Measurements from ENCODE around the gene INSR.
"Not testable (repeated sequence)": the region's sequence is repeated elsewhere in the genome, so short reads cannot be mapped to it uniquely, and the experiment has no call there.

INSR gene

DNA sequence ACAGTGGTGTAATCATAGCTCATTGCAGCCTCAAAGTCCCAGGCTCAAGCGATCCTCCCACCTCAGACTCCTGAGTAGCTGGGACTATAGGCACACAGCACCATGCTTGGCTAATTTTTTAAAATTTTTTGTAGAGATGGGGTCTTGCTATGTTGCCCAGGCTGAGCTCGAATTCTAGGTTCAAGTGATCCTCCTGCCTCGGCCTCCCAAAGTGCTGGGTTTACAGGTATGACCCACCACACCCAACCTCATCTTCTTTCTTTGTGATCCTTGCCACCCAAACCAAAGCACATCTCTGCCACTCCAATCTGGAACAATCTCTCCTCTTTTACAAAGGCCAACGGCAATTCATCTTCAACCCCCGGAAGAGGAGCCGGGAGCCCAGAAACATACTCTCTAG lies 38.6 kb downstream of the INSR start:
- DNase-seq: no peak

DNA sequence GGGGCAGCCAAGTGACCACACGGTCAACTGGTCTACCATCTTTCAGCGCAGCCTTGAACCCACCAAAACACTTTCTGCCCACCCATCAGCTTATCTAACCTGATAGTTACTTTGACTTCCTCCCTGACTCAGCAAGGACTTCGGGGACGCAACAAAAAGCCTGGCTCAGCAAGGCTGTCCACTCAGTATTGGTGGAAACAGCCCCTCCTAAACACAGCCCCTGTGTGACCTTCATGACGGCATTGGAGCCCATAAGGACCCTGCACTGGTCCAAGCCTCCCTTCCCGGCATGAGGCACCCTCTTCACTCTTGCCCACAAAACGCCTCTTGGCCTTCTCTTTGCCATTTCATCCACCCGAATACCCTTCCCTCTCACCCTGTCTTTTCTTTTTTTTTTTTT lies 39.1 kb downstream of the INSR start:
- DNase-seq: no peak

DNA sequence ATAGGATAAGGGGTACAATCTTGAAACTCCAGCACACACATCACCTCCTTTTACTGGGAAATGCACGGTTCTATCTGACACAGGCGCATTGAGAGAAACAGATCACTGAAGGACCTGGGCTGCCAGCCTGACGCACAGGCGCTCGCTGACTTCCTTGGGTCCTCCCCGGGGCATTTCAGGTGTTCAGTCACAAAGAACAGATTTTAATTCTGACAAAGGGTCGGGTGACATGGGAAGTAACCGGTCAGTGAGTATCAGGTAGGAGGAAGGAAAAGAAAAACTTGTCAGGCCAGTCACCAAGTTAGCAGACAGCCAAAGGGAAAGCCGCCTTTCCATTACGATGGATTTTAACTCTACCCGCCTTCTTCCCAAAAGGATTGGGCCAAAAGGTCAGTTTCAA lies 39.6 kb downstream of the INSR start:
- no peak for DNase-seq

DNA sequence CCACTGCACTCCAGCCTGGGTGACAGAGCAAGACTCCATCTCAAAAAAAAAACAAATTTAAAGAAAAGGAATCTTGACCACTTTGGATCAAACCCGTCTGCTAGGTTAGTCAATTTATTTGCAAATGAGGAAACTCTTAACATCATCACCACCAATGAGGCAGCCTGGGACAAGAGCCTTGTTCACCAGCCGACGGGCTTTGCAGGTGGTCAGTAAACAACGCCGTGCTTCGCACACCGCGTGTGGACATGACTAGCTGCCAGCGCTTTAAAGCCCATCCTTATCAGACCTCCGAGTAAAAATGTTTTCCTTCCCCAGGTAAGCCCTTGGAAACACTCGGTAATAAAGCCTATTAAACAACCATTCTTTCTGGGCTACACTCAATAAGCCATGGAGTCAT lies 41.9 kb downstream of the INSR start:
- DNase-seq: no peak

DNA sequence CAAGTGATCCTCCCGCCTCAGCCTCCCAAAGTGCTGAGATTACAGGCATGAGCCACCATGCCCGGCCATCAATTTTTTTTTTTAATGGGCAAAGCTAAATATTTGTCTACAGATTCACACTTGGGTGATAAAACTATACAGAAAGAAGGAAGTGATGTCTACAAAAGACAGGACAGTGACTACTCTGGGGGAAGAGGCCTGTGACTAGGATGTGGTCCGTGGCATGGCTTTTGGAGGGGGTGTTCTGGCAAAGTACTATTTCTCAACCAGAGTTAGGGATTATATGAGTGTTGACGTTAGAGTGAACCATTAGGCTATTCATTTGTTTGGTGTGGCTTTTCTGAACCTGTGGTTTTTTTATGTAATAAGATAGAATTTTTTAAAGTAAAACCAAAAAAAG lies 42.7 kb downstream of the INSR start:
- DNase-seq: no peak

DNA sequence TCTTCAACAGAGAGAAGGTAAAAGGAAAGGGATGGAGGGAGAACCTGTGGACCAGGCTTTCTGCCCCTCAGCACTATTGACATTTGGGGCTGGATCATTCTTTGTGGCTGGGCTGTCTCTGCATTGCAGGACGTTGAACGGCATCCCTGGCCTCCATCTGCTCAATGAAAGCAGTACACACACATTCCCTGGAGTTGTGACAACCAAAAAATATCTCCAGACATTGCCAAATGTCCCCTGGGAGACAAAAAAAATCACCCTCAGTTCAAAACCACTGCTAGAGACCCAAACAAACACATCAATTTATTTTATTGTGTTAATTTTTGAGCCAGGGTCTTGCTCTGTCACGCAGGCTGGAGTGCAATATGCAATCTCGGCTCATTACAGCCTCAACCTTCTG lies 43.3 kb downstream of the INSR start:
- DNase-seq: no peak

DNA sequence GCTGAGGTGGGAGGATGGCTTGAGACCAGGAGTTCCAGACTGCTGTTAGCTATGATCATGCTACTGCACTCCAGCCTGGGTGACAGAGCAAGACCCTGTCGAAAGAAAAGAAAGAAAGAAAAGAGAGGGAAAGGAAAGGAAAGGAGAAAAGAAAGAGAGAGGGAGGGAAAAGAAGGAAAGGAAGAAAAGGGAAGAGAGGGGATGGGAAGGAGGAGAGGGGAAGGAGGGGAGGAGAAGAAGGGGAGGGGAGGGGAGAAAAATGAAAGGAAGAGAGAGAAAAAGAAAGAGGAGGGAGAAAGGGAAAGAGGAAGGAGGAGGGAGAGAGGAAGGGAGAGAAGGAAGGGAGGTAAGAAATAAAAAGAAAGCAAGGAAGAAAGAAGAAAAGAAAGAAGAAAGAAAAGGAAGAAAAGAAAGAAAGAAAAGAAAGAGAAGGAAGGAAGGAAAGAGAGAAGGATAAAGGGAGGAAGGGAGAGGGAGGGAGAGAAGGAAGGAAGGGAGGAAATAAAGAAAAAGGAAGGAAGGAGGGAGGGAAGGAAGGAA lies 44.1 kb downstream of the INSR start:
- DNase-seq: no peak

DNA sequence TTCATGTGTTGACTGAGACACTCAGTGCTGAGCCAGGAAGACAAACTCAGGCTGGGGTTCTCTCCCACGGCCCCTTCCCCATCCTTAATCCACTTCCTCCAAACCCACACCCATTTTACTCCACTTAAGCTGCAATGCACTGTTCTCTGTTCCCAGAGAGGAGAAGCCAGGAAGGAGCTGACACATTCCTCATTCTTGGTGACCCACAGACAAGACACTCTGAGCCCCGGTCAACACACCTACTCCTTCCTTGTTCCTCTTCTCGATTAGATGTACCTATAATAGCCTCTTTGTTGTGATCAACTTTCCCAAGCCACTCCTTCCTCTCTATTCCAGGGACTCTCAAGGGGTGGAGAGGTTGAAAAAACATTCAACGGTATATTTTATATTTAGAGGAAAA lies 47.1 kb downstream of the INSR start:
- DNase-seq: no peak

DNA sequence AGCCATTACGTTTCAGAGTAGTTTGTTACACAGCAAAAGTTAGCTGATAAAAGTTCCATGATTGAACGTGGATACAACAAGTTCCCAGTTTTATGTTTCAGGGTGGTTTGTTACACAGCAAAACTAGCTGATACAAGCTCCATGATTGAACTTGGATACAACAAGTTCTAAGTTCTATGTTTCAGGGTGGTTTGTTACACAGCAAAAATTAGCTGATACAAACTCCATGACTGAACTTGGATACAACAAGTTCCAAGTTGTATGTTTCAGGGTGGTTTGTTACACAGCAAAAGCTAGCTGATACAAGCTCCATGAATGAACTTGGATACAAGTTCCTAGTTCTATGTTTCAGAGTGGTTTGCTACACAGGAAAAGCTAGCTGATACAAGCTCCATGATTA lies 47.6 kb downstream of the INSR start:
- DNase-seq: no peak

DNA sequence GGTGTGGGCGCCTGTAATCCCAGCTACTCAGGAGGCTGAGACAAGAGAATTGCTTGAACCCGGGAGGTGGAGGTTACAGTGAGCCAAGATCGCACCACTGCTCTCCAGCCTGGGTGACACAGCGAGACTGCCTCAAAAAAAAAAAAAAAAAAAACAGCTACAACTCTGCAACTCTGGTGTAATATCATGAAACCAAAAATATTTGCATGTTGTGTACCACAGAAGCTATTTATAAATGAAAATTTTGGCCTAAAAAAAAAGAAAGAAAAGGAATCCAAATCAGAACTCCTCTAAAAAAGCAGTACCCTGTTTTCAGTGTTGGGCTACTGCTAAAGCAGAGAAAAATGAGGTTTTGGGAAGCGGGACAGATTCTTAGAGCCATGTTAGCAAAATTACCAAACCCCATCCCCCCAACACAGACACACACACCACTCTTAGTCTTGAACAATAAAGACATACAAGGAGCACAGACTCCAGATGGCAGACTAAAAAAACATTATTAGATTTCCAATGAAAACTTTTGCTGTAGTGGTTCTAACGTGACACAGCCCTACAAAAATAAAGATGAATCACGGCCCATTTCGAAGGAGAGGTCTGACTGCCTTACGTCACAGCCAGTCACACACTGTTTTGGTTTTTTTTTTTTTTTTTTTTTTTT lies 51.5 kb downstream of the INSR start:
- no peak for DNase-seq

DNA sequence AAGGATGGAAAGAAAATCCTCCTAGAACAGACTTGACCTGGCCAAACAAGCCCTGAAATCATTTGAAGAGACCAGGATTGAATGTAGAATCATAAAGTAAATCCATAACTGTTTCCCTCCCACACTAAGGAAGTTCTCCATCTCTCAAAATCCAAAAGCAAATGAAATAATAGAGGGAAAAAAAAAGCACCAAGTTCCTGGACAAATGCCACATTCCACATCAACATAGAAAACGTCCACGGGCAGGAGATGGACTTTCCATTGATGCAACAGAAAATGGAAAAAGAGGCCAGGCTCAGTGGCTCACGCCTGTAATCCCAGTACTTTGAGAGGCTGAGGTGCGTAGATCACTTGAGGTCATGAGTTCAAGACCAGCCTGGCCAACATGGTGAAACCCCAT lies 56.2 kb downstream of the INSR start:
- DNase-seq: no peak

DNA sequence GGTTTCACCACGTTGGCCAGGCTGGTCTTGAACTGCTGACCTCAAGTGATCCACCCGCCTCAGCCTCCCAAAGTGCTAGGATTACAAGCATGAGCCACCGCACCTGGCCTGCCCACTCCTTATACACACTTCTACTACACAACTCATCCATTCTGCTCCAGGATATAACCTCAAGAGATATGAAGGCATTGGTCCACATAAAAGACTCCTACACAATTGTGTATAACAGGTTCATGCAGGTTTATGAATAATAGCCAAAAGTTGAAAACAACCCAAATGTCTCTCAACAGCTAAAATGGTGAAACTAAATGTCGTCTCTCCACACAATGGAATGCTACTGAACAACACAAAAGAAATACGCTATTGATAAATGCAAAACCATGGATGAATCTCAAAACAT lies 58.1 kb downstream of the INSR start:
- no peak for DNase-seq

DNA sequence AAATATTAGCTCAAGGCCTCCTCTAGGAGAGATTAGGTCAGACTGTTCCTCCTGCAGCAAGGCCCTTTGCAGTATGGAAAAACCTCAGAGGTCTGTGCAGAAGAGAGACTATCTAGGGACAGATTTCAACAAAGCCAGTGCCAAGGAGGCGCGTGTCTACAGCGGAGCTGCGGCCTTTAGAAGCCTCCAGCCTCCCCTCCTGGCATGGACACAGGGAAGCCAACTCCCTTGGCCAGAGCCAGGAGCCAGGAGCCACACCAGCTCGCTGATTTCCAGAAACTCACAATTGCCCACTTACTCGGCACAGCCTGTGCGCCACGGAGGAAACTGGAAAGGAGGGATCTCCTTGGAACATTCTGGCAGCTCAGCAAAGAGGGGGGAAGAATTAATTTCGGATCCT lies 63.4 kb downstream of the INSR start:
- DNase-seq: peak; percentile 35

DNA sequence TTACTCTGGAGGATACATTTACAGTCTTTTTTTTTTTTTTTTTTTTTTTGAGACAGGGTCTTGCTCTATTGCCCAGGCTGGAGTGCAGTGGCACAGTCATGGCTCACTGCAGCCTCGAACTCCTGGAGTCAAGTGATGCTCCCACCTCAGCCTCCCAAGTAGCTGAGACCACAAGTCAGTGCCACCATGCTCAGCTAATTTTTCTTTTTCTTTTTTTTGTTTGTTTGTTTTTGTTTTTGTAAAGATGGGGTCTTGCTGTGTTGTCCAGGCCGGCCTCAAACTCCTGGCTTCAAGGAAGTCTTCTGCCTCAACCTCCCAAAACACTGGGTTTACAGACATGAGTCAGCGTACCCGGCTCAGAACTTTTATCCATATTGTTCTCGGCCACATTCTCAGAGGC lies 64.5 kb downstream of the INSR start:
- DNase-seq: no peak

DNA sequence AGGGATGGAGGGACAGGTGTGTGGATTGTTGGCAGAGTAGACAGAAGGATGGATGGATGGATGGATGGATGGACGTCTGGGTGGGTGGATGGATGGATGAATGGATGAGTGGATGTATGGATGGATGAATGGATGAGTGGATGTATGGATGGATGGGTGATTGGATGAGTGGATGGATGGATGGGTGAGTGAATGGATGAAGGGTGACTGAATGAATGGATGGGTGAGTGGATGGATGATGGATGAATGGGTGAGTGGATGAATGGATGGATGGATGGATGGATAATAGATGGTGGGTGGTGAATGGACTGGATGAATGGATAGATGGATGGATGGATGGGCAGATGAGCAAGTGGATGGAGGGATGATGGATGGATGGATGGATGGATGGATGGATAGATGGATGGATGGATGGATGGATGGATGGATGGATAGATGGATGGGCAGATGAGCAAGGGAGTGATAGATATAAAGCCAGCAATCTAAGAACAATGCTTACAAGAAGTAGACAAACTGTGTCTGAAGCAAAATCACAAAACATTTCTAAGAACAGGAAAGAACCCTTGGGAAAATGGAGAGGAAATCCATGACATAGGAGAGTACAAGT lies 65.2 kb downstream of the INSR start:
- no peak for DNase-seq

DNA sequence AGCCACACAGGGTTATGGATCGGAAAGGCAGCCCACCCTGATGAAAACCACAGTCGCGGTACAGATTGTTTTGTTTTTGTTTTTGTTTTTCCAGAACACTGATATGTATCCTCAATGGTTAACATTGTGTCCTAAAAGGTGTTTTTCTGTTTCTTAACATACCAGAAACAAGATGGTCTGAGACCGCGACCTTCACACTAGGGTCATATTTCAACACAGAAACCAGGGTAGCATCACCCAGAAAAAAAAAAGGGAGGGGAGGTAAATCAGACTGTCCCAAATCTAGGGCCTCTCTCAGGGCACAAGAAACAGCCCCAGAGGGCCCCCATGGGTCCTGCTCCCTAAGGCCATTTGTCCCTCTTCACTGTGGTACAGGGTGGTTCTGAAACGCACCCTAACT lies 66.5 kb downstream of the INSR start:
- DNase-seq: no peak

DNA sequence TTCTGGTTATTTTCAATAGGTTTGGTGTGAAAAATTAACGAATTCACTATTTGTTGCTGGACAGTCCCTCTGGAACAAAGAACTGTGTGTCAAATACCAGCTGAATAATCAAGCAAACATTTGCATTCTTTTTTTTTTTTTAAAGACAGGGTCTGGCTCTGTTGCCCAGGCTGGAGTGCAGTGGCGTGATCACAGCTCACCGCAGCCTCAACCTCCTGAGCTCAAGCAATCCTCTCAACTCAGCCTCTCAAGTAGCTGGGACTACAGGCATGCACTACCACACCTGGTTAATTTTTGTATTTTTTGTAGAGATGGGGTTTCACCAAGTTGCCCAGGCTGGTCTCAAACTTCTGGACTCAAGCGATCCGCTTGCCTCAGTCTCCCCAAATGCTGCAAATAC lies 67.1 kb downstream of the INSR start:
- DNase-seq: not testable (repeated sequence)

DNA sequence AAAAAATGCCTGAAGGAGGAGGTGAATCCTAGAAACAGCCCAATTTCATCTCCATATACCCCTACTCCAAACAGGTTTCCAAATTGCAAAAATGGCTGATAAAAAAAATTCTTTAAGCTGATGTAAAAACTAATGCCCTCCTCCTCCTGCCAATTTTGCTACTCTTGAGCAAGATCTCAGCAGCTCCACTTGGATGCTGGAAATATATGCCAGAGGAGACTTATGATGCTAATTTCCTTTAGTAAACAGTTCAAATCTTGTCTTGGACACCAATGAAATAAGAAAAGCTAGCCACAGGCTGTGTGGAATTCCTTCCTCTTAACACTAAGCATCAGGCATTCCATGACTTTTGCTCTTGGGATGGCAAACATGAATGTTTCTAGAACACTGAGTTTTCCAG lies 67.5 kb downstream of the INSR start:
- no peak for DNase-seq

DNA sequence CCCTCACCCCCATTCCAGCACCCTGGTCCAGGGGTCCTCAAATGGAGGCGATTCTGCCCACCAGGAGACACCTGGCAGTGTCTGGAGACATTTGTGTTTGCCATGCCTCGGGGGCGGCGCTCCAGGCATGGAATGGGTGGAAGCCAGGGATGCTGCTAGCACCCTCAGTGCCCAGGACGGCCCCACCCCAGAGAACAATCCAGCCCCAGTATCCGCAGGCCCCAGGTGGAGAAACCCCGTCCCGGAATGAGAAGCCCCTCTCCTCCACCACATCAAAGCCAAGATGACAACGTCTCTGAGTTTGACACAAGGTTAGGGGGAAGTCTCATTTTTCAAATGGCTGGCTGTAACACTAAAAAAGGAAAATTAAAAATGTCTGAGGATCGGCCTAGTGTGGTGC lies 68.5 kb downstream of the INSR start:
- DNase-seq: no peak

DNA sequence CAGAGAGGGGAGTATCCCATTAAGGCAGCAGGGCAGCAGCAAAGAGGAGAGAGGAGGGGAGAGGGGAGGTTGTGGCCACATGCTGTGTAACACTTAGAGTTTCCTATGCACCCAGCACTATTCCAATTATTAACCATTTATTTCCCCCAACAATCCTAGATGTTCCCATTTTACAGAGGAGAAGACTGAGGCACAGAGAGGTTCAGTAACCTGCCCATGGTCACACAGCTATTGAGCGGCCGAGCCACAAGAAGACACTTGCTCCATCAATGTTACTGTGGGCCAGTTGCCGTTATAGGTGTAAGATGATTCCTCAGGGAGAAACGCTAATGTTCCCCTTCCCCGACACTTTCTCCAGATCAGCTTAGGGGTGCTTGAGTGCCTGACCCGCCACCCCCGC lies 69.2 kb downstream of the INSR start:
- no peak for DNase-seq

DNA sequence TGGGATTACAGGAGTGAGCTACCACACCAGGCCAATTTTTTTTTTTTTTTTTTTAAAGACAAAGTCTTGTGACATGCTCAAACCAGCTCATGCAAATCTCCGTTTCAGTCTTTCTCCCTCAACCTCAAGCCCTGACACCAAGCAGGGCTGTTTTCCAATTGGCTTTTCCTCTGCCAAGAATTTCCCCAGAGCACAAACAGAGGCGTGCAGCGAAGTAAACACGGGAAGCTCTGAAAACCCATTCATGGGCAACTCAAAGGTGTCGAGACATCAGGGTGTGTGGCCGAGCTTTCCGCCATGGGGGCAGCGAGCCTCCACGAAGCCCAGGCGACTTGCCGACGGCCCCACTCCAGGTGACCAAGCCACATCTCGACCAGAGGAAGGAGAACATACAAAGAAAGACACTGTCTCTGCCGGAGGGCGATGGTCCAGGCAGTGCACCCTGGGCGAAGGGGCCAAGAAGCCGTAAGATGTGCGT lies 70.0 kb downstream of the INSR start:
- peak; percentile 54 for DNase-seq

DNA sequence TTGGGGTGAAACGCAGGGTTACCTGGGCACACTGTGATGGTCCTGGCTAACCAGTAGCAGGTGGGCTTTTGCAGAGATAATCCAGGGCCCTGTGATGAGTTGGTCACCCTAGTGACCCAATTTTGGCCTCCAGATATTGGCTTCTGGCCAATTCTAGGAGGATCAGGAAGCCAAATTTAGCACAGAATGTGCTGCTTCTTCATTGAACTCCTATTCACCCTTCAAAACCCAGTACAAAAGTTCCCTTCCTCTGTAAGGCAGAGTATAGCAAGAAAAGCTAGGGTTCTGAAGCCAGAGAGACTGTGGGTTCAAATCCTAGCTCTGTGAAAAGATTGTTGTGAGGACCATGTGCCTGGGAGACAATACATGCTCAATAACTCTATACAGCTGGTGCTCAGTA lies 70.8 kb downstream of the INSR start:
- no peak for DNase-seq

DNA sequence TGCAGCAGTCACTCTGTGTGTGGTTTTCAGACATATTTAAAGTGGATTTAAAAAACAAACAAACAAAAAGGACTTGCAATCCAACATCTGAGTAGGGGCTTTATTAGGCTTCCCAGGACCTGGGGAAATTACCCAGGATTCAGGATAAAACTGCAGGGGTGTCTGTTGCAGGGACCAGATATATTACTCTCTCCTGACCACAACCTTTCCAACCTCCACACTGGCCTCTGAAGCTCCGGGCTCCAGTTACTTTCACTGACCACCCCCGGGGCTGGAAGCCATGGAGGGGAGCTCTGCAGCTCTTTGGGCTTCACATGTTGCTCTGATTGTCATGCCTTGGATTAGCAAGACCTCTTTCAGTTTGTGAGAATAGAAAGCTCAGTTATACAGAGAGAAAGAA lies 75.2 kb downstream of the INSR start:
- no peak for DNase-seq

DNA sequence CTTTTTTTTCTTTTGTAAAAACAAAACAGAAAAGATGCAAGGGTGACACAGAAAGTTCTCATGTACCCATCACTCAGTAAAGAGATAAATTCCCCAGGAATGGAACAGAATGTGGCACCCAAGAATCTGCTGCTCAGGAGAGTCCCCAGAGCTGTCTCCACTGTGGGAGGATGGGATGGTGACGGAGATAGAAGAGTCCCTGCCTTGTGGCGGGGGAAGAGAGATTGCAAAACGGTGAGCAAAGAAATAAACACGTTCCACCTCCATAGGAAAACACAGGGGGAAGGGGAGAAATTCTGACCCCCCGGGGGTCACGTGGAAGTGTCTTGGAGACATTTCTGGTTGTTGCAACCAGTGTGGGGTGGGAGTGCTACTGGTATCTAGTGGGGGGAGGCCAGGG lies 76.4 kb downstream of the INSR start:
- no peak for DNase-seq

DNA sequence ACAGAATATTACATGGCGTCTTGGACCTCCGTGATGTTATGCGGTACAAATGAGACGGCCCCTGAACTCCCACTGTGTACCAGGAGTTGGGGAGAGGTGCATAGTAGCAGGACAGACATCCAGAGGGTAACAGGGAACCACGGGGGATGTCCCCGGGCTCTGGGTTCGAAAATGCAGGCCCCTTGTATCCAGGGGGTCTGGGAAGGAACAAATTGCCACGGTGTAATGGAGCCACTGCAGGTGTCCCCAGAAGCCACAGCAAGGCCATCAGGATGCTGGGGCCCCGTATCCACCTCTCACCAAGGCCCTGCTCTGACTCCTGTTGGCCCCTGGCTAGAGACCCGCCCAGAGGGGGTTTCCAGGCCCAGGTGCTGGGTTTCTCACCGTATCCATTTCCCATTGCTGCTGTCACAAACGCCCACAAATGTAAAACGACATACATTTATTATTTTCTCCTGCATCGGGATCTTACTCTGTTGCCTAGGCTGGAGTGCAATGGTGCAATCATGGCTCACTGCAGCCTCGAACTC lies 77.8 kb downstream of the INSR start:
- no peak for DNase-seq

Data from left hindlimb (tissue), 1 donor.